Iris pigment epithelial cell (primary cell): ENCODE results near the gene SART1.
"Not testable (repeated sequence)": the region's sequence is repeated elsewhere in the genome, so short reads cannot be mapped to it uniquely, and the experiment has no call there.

Experiments
- DNase-seq: peaks from one replicate; pipeline ENCODE4 v3.0.0-alpha.2; 2011; ENCODE audit warnings: low read depth

Gene SART1

GRCh38 chr11:66001942-66002647 is 40.6 kb downstream of the SART1 start, which contains the start of the genes BANF1 and EIF1AD:
Gene BANF1 (plus strand): TSS chr11:66002503. CDS start chr11:66003251, 748 bp downstream.
Gene EIF1AD (minus strand): TSS chr11:66002157. CDS start chr11:66000389, 1,768 bp downstream.
- peak; percentile 99 for DNase-seq

- DNase-seq, result peak; percentile 48
Measured at GRCh38 chr11:66002648-66003225, 41.2 kb downstream of the SART1 start.

- DNase-seq, result no peak
Measured at GRCh38 chr11:66003291-66003690, 41.8 kb downstream of the SART1 start.

- DNase-seq, result no peak
Measured at GRCh38 chr11:66004186-66004585, 42.7 kb downstream of the SART1 start.

- no peak for DNase-seq
Measured at GRCh38 chr11:66006134-66006890, 44.8 kb downstream of the SART1 start.

GRCh38 chr11:66006891-66007176 is 45.3 kb downstream of the SART1 start:
- no peak for DNase-seq

- peak; percentile 39 for DNase-seq
Measured at GRCh38 chr11:66007201-66007634, 45.7 kb downstream of the SART1 start.

GRCh38 chr11:66008095-66008467 is 46.5 kb downstream of the SART1 start:
- DNase-seq, result no peak

- no peak for DNase-seq
Measured at GRCh38 chr11:66008468-66009101, 47.1 kb downstream of the SART1 start.

GRCh38 chr11:66010036-66010435 is 48.5 kb downstream of the SART1 start:
- not testable (repeated sequence) for DNase-seq

GRCh38 chr11:66011239-66011784 is 49.8 kb downstream of the SART1 start:
- DNase-seq, result peak; percentile 65

GRCh38 chr11:66011785-66012303 is 50.3 kb downstream of the SART1 start, which contains the start of gene CST6:
Gene CST6 (plus strand): TSS chr11:66012008. CDS start chr11:66012045, 37 bp downstream.
- no peak for DNase-seq

- no peak for DNase-seq
Measured at GRCh38 chr11:66012371-66012945, 50.9 kb downstream of the SART1 start.

GRCh38 chr11:66012946-66013761 is 51.6 kb downstream of the SART1 start:
- DNase-seq, result no peak

GRCh38 chr11:66013762-66014100 is 52.2 kb downstream of the SART1 start:
- DNase-seq, result no peak

GRCh38 chr11:66014804-66015453 is 53.4 kb downstream of the SART1 start:
- DNase-seq, result no peak

GRCh38 chr11:66015454-66015881 is 53.9 kb downstream of the SART1 start:
- peak; percentile 12 for DNase-seq

- DNase-seq, result no peak
Measured at GRCh38 chr11:66015936-66016792, 54.6 kb downstream of the SART1 start.

GRCh38 chr11:66016793-66017177 is 55.3 kb downstream of the SART1 start:
- DNase-seq, result no peak
